Measurements from ENCODE around the gene ZNF8. TPM values are rescaled to one million over a fixed set of nuclear protein-coding genes. Genes with fewer than 3 reads are reported as not detected.

The ZNF8 gene
- total RNA-seq, 2 experiments from 2014 or later: 7.1 to 7.8 TPM

DNA sequence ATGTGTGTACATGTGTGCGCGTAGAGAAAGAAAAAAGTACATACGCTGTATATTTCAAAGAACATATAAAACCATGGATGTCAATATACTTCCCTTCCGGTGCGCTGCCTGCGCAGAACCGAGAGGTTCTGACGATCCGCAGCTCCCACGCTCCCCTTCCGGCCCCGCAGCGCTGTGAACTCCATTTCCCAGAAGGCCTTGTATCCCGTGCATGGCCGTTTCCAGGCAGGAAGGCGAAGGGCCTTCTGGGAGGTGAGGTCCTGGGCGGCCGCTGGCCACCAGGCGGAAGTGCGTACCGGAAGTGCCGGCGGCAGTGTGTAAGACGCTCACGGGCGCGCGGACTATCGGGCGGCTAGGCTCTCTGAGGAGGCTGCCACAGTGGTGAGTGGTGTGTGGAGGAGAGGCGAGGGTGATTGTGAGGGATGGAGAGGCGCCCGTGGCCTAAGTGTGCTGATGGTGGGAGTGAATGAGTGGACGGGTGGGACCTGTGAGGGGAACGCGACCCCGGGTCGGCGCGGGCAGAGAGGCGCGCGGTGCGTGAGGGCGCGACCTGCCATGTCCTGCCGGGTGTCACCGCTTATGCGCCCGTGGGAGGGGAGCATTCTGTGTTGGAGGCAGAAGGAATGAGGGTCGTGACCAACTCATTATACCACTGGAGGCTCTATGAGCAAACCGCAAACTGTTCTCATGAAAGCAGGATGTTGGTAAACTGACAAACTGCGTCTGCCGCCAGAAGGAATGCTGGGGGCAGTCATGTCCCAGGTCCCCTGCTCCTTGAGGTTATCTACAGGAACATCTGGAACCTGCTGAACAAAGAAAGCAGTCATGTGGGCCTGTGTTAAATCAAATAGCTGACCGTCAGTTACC is 26.5 kb downstream of the ZNF8 start, which contains the start of gene ERVK3-1:
ERVK3-1 (plus strand) TSS at position 313 of the 867 bp plus-strand sequence. CDS start 6,792 bp downstream, outside the sequence.
- no peaks in the 10 kb centered on the region for H3K9me2 ChIP-seq (ENCODE audit: insufficient read depth, low read length)
- peak; percentile 98 for DNase-seq (ENCODE audit: low spot score)
- POLR2A ChIA-PET: interaction anchor here (1.0 to 1.5 kb wide), 2 partner anchors 8 to 21 kb away, joined by 3 to 4 read pairs; partner anchors contain the start of gene ZSCAN22
- H3K27ac ChIP-seq (ENCODE audit: low read depth, low read length, poor library complexity, severe bottlenecking): peak within 1 kb of the TSS; percentile 46
- H3K4me3 ChIP-seq (ENCODE audit: low read depth, low read length, poor library complexity, severe bottlenecking): peak within 1 kb of the TSS; percentile 94
- no TSS peak for BruUV-seq (replicated peaks)
- H2AFZ ChIP-seq (ENCODE audit: low read length): peak within 1 kb of the TSS; percentile 89
- peaks cover 15% of the 10 kb centered on the region; the same call in 1 of the 2 replicates for H3K9me3 ChIP-seq (ENCODE audit: low read length)
- peaks cover 18% of the 10 kb centered on the region for H3K79me2 ChIP-seq (ENCODE audit: insufficient read depth, low read depth, low read length)
- CTCF ChIA-PET (ENCODE audit: unreplicated experiment): no interaction called here
- H3K4me2 ChIP-seq (ENCODE audit: low read length): peak within 1 kb of the TSS; percentile 77
- intact Hi-C loops (cut with micrococcal nuclease; ENCODE audit: unreplicated experiment): loop anchor here (1.0 to 2.0 kb wide), 5 partner anchors 22 to 122 kb away; partner anchors contain the start of genes ZNF274, ZNF544, ZNF8 and ZNF837
- no peak for TF ChIP-seq EZH2phosphoT487 (IDR thresholded peaks at IDR 0.05; ENCODE audit: borderline replicate concordance, low read depth, low read length)
- TF ChIP-seq, protein P1, sequence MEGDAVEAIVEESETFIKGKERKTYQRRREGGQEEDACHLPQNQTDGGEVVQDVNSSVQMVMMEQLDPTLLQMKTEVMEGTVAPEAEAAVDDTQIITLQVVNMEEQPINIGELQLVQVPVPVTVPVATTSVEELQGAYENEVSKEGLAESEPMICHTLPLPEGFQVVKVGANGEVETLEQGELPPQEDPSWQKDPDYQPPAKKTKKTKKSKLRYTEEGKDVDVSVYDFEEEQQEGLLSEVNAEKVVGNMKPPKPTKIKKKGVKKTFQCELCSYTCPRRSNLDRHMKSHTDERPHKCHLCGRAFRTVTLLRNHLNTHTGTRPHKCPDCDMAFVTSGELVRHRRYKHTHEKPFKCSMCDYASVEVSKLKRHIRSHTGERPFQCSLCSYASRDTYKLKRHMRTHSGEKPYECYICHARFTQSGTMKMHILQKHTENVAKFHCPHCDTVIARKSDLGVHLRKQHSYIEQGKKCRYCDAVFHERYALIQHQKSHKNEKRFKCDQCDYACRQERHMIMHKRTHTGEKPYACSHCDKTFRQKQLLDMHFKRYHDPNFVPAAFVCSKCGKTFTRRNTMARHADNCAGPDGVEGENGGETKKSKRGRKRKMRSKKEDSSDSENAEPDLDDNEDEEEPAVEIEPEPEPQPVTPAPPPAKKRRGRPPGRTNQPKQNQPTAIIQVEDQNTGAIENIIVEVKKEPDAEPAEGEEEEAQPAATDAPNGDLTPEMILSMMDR (conservative IDR thresholded peaks at IDR 0.05; ENCODE audit: low read length): no peak
- H3K4me1 ChIP-seq (ENCODE audit: insufficient read depth, low read length, poor library complexity, severe bottlenecking): peaks cover 15% of the 10 kb centered on the region
- H4K20me1 ChIP-seq (ENCODE audit: insufficient read depth, low read length): no peaks in the 10 kb centered on the region
- H3K36me3 ChIP-seq (ENCODE audit: insufficient read depth, low read length): peaks cover 79% of the 10 kb centered on the region

DNA sequence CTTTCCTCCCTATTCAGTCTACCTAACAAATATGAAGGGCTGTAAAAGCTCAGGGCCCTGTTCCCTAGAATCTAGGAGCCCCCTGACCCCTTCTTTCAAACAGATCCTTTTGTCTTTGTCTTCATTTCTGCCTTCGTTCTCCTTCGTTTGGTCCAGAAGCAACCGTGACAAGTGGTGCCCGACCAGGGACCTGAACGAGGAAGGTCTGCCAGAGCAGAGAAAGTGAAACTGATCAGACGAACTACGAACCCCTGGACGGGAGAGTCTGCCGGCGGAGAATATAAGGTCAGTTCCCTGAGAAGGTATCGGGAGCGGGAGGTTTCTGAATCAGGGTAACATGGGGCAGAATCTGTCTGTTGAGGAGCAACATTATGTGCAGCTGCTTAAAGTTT is 27.2 kb downstream of the ZNF8 start:
- Histone ChIP-seq H4K20me1 (ENCODE audit: insufficient read depth, low read length) (no peaks in the 10 kb centered on the region), H3K4me1 (ENCODE audit: insufficient read depth, low read length, poor library complexity, severe bottlenecking) (peaks cover 15% of the 10 kb centered on the region), H2AFZ (ENCODE audit: low read length) (peak overlapping the region; percentile 89; the same call in 1 of the 2 replicates), H3K4me3 (ENCODE audit: low read depth, low read length, poor library complexity, severe bottlenecking) (peak overlapping the region; percentile 94), H3K9me3 (ENCODE audit: low read length) (peaks cover 15% of the 10 kb centered on the region; the same call in 1 of the 2 replicates), H3K9me2 (ENCODE audit: insufficient read depth, low read length) (no peaks in the 10 kb centered on the region), H3K36me3 (ENCODE audit: insufficient read depth, low read length) (peaks cover 72% of the 10 kb centered on the region), H3K4me2 (ENCODE audit: low read length) (peak overlapping the region; percentile 77), H3K79me2 (ENCODE audit: insufficient read depth, low read depth, low read length) (peaks cover 18% of the 10 kb centered on the region), H3K27ac (ENCODE audit: low read depth, low read length, poor library complexity, severe bottlenecking) (peak overlapping the region; percentile 46)
- ChIA-PET POLR2A (interaction anchor here (1.1 to 1.5 kb wide), 2 partner anchors 9 to 21 kb away, joined by 3 to 4 read pairs; partner anchors contain the start of gene ZSCAN22), CTCF (ENCODE audit: unreplicated experiment) (no interaction called here)
- TF ChIP-seq EZH2phosphoT487 (IDR thresholded peaks at IDR 0.05; ENCODE audit: borderline replicate concordance, low read depth, low read length): no peak
- TF ChIP-seq, protein P1 (conservative IDR thresholded peaks at IDR 0.05; ENCODE audit: low read length): no peak
- BruUV-seq (replicated peaks): no TSS peak
- intact Hi-C loops (cut with micrococcal nuclease; ENCODE audit: unreplicated experiment): loop anchor here (1.0 to 2.0 kb wide), 5 partner anchors 21 to 123 kb away; partner anchors contain the start of genes ZNF274, ZNF544, ZNF8 and ZNF837
- no peak for DNase-seq (ENCODE audit: low spot score)
